NK-92 (cell line): ENCODE data around the gene TMEM63A.
"Not testable (repeated sequence)": the region's sequence is repeated elsewhere in the genome, so short reads cannot be mapped to it uniquely, and the experiment has no call there.

Source experiments
- DNase-seq: peaks from one replicate; lab custom pipeline; 2025; ENCODE audit not compliant: unreplicated experiment; lab: John Stamatoyannopoulos, UW

The TMEM63A gene

DNA sequence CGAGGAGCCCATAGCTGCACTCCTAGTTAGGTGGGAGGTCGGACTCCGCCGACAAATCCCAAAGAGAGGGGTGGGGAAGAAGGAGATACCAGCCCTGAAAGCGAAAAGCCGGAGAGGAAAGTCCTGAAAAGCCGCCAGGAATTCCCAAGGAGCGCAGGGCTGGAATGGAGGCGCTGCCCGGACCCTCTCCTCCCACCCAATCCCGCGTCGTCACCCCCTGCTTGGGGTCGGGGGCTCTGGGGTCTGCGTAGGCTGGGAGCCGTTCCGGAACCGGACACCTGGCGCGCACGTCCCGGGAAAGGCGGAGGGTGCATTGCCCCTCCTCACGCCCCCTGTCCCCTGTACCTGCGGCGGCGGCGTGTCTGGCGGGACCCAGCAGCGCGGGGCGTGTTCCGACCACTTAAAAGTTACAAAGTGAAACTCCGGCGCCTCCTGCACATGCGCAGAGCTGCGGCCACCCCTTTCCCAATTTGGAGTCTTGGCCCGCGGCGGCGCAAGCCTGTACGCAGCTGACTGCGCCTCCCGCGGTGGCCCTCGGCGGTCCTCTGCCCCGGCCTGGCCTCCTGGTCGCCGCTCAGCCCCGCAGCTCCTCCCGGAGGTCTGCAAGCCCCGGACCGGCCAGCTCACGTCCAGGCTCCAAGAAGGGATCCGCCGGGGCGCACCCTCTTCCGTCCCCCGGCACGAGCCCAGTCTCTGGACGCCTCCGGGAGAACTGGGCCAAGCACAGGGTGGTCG lies at the start of gene TMEM63A:
Gene TMEM63A (minus strand): TSS at position 422 of the 735 bp plus-strand sequence. CDS start 4,800 bp downstream, outside the sequence.
- DNase-seq: no peak

DNA sequence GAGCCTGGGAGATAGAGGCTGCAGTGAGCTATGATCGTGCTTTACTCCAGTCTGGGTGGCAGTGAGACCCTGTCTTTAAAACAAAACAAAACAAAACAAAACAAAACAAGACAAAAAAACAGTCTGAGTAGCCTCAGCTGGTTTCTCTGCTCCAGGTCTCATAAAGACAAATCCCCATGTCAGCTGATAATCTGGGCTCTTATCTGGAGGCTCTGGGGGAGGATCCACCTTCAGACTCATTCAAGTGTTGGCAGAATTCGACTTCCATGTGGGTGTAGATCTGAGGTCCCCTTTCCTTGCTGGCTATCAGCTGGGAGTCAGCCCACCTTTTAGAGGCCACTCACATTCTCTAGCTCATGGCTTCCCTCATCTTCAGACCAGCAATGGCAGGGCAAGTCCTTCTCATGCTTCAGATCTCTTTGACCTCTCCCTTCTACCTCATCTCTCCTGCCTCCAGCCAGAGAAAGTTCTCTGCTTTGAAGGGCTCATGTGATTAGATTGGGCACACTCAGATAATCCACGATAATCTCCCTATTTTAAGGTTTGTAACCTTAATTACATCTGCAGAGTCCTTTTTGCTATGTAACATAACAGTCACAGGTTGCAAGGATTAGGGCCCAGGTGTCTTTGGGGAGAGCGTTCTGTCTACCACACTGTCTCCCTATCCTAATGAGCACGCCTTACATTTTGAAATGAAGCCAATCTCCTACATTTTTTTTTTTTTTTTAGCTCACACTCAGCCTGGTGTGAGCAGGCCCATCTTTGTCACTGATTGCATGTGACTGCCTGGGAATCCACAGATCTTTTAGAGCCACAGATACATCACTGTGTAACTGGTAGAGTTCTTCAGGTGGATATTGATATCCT lies 49.3 kb upstream of the TMEM63A start:
- DNase-seq: no peak

DNA sequence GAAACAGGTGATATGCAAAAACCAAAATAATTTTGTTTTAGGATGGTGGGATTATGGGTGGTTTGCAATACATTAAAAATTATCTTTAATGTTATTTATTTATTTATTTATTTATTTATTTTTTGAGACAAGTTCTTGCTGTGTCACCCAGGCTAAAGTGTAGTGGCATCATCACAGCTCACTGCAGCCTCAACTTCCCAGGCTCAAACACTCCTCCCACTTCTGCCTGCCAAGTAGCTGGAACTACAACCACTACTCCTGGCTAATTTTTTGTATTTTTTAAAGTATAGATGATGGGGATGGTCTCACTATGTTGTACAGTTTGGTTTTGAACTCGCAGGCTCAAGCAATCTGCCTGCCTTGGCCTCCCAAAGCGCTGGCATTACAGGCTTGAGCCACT lies 48.4 kb upstream of the TMEM63A start:
- no peak for DNase-seq

DNA sequence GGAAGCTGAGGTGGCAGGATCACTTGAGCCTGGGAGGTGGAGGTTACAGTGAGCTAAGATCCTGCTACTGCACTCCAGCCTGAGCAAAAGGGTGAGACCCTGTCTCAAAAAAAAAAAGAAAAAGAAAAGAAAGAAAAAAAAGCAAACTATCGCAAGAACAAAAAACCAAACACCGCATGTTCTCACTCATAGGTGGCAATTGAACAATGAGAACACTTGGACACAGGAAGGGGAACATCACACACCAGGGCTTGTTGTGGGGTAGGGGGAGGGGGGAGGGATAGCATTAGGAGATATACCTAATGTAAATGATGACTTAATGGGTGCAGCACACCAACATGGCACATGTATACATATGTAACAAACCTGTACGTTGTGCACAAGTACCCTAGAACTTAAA lies 47.3 kb upstream of the TMEM63A start:
- not testable (repeated sequence) for DNase-seq

DNA sequence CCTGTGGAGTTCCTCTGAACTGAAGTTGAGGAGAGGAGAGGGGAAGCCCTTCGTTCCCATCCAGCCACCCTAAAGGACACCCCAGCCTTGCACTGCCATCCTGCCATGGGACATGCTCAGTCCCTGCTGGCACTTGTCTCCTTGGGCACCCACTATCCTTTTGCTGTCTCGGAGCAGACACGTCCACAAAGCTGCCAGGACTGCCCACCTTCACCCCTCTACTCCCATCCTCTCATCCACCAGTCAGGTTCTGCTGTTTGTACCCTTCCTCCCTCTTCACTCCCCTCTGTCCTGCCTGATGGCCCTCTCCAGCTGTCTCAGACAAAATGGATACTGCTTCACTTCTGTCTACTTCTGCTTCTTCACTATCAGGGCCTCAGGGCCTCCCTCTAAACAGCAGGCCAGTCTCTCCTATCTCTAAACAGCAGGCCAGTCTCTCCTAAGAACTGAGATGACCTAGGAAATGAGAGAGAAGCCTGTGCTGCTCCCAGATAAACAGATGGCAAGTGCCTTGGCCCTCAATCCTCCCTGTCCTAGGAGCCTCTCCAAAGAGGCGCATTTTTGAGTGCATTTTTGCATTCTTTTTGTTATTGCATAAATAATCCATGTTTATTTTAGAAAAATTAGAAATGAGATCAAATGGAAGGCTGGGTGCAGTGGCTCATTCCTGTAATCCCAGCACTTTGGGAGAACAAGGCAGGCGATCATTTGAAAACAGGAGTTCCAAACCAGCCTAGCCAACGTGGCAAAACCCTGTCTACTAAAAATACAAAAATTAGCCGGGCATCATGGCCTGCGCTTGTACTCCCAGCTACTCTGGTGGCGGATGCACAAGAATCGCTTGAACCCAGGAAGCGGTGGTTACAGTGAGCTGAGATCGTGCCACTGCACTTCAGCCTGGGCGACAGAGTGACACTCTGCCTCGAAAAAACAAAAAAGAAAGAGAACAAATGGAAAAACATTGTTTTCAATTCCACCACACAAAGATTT lies 46.3 kb upstream of the TMEM63A start:
- DNase-seq: no peak

DNA sequence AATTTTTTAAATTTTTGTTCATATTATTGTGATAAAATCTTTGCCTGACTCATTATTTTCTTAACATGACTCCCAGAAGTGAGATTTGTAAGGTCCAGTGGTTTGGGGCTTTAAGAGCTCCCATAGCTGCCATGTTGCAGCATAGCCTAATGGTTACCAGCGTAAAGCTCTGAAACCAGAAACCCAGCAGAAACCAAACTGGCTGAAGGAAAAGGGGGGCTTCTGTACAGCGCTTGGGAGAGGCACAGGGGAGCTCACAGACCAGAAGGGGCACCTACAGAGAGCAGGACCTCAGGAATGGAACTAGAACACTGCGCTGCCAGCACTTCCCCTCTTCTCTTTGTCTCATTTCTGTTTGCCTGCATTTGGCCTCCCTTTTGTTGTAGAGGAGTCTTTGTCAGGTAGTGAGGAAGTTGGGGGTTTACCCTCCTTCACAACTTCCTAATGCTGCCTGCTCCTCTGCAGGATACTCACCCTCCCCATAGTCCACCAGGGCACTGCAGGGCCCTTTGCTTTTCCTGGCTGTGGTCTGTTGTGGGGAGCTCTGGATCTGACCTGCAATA lies 44.5 kb upstream of the TMEM63A start:
- no peak for DNase-seq

DNA sequence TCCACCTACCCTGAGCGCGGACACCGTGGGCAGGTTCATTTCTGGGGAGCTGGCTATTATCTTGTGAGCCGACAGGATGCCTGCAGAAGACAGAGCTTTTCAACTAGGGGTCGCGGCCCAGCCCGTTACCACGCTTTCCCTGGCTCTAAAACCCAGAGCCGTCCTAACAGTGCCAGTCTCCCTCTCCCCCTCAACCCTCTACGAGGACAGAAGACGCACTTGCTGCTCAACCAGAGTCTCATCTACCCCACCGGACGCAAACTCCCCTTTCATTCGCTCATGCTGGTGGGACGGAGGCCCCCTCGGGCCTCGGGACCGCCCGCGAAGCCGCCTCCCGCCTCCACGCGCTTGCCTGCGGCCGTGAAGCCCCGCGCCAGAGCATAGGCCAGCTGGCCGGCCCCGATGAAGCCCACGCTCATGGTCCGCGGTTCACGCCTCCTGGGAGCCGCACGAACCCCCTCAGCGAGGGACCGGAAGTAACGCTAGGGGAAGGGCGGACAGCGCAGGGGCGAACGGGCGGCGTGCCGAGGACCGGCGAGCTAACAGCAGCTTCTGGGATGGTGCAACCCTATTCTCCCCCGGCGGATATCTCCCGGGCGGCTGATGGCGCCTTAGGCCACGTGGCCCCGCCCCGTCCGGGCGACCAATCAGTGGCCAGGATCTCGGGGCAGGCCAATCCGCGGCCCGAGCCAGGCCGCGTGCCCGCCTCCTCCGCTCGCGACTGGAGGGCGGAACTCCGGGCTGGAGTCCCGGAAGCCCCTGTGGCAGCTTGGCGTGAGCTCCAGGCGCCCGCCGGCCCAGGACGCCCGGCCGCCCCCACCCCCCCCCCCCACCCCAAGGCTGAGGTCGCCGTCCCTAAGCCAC lies 41.7 kb upstream of the TMEM63A start, which contains the start of gene PYCR2:
Gene PYCR2 (minus strand): TSS at position 559 of the 864 bp plus-strand sequence. CDS start 140 bp downstream, at position 419.
- peak; percentile 56 for DNase-seq

DNA sequence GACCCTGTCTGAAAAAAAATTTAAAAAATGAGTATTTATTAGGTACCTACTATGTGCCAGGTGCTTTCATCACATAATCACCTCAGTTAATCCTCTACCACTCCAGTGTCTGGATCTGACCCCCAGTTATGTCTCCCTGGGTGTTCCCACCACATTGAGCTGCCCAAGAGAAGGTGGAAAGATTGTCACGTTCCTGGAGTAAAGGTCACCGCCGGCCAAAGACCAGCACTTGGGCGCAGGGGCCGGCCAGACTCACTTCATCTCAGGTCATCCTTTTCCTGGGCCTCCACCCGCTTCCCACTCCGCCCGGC lies 41.2 kb upstream of the TMEM63A start:
- no peak for DNase-seq

DNA sequence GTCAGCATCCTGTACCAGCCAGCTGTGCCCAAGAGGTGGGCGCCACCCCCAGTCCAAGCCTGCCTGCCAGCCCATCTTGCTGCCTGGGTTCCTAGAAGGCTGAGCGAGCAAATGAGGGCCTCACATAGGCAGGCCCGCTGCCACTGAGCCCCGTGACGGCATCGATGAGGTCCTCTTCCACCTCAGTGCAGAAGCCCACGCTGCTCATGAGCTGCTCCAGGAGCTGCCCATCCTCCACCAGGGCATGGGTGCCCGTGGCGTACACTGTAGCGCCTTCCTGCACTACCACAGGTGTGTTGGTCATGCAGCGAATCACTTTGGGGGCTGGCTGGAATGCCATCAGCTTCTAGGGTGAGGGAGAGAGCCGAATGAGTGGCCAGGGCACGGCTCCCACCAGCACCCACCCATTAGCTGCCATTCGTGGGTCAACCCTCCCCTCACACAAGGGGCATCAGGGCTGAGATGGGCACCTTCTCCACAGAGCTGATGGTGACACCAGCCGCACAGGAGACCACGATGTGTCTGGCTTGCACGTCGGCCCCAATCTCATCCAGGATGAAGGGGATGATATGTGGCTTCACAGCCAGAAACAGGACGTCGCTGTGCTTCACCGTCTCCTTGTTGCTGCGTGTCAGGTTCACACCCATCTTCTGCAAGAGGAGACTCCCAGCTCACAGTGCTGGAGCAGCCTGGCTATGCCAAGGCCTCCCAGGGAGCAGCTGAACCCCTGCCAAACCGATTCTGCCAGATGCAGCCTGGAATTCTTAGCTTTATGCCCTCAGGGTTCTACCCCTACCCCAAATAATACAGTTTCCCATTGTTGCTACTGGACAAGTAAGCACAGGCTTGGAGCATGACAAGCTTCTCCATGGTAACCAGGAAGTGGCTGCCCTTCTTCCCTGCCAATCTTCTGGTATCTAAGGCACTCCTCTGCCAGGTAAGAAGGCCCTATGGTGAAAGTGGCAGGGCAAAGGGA lies 39.8 kb upstream of the TMEM63A start:
- DNase-seq: no peak

DNA sequence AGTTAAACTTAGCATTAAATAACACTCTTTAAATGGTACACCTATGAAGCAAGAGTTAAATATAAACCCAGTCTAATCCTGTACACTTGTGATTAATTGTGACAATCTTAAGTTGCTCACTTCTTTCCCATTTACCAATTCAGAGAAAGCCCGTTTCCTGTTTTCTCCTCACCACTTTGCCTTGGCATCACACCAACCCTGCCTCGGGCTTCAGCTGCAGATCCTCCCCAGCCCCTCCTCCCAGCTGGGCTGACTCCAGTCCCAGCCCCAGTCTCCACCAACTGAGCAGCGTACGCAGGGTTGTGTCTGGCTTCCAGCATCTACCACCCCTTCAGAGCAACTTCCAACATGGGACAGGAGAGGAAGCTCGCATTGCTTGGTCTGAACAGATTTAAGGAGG lies 37.7 kb upstream of the TMEM63A start:
- DNase-seq: no peak

DNA sequence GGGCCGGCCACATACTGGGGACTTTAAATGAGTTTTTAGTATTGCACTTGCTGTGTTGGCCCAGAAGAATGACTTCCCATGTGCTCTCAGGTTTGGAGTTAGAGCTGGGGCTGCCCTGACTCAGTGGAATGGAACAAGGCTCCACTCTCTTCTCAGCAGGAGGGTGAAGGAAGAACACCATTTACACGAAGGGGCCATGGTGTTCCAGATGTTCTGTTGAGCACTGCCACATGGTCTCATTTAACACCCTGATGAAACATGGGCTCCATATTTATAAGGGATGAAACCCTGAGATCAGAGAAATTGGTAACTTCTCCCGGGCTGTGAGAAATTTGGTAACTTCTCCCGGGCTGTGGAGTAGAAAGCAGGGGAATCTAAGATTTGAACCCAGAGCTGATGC lies 36.1 kb upstream of the TMEM63A start:
- no peak for DNase-seq

DNA sequence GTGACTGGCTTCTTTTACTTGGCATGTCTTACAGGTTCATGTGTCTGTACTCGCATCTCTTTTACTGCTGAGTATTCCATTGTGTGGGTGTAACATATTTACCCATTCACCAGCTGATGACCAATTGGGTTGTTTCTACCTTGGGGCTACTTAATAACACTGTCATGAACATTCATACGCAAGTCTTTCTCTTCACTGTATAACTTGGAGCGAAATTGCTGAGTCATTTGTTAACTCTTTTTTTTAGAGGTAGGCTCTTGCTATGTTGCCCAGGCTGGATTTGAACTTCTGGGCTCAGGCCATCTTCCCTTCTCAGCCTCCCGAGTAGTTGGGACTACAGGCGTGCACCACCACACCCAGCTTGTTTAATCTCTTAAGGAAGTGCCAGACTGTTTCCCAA lies 35.4 kb upstream of the TMEM63A start:
- DNase-seq: no peak

DNA sequence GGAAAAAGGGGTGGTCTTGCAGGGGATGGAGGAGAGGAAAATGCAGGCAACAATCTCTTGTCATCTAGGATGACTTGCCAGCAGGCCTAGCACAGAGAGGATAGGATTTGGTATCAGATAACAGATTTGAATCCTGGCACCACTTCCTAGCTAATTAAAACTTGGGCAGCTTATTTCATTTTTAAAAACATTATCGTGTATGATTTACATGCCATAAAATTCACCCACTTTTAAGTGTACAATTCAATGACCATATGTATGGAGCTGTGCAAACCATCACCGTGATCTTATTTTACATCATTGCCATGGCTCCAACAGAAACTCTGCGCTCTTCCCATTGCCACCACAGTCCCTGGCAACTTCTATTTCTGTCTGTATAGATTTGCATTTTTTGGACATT lies 34.9 kb upstream of the TMEM63A start:
- no peak for DNase-seq

DNA sequence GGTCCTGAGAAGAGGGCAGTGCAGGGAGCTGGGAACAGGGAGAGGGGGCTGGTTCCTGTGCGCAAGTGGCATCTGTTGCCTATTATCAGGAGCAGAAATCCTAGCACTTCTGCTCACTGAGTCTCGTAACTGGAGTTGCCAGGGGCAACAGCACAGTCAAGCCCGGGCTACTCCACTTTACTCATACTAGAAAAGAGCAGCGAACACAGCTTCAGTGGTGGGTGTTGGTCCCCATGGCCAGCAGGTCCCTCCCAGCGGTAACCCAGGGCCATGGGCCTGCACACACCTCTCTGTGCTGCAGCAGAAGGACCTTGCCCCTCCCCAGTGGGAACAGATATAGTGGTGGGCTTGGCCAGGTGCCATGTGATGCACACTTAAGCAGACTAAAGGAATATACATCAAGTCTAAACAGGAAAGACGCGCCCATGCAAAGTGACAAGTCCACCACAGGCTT lies 33.4 kb upstream of the TMEM63A start:
- no peak for DNase-seq

DNA sequence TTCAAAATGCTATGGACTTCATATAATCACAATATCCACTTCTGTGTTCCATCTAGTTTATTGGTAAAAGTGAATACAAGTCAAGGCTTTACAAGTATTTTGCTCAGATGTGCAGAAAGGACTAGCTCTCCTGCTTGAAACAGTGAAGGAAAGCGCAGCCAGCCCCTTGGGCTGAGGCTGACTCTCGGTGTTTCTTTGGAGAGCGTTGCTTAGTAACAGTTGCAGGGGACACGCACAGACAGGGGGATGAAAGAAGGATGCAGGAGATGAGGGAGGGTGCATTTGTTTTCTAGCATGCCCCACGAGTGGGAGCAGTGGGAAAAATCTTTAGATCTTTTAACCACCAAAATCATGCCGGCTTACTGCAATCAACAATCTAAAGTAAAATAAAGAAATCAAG lies 32.8 kb upstream of the TMEM63A start:
- no peak for DNase-seq

DNA sequence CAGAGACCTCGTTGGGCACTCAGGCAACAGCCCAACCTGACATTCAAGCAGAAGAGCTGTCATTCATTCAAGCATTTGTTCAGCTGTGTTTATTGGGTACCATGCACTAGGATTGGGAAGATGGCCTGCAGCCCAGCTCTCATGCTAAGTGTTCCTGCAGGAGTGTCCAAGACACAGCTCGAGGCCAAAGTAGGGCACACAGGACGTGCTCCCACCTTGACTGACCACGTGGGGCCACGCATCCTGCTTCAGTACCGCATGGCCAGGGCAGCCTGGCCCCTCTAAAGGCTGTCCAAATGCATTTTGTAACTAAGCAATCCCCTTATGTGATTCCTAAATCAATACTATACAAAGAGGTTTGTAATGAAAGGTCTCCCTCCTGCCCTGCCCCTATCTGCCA lies 32.2 kb upstream of the TMEM63A start:
- no peak for DNase-seq

DNA sequence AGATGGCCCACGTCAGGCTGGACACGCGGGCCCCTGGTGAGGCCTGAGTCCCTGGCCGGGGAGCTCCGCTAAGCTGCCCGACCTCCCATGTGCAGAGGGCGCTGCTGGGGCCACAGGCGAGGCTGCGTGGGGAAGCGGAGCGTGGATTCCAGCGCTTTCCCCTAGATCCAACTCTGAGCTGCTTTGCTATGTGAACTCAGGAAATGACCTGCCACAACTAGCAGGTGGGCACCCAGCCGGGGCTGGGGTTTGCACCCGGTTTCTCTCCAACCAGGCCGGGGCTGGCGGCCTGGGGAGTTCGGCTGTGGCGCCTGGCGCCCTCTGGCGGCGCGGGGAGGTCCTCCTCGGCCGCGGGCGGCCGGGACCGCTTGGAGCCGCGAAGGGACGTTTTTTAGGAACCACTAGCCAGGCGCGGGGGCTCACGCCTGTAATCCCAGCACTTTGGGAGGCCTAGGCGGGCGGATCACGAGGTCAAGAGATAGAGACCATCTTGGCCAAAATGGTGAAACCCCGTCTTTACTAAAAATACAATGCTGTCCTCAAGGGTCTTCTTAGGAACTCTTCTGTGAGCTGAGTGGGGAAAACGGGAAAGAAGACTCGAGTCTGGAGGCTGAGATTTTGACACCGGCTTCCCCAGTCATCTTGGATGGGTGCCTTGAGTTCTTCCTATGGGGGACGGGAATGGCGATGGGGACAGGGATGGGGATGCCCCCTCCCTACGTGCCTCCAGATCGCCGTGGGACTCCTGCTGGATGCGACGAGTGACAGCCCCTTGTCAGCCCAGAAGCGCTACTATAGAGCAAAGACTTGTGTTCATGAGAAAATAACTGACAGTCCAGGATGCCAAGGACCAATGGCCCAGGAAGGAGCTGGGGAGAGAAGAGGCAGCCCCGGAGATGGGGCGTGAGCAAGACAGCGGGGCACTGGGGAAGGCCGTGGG lies 29.3 kb upstream of the TMEM63A start:
- no peak for DNase-seq

DNA sequence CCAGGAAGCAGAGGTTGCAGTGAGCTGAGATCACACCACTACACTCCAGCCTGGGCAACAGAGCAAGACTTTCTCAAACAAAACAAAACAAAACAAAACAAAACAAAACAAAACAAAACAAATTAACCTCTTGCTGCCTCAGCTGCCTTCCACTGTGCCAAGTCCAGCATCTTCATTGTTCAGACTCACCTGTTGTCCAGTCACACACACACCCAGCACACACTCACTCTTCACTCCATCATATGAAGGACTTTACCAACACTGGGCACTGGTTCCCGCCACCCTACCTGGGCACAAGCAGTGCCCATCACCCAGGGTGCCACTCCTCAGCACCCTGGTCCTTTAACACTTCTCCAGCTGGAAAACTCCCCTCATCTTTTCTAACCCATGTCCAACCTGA lies 27.3 kb upstream of the TMEM63A start:
- no peak for DNase-seq
